DND-41 (cell line): Measurements from ENCODE around the gene DYRK1A.

Experiments used
- ATAC-seq: fragments of 200-7000 bp; cut with Tn5 transposase; 3 replicates; pipeline ENCODE4 v1.9.1; 2021; ENCODE audit warnings: low read depth; ENCODE audit not compliant: insufficient read depth
- DNase-seq: peaks from one replicate; pipeline ENCODE4 v3.0.0-alpha.2; 2020
- H2AFZ ChIP-seq: 2 replicates; pipeline ENCODE4 v1.6.0; 2012; ENCODE audit warnings: low read depth, low read length
- H3K27ac ChIP-seq: 2 replicates; pipeline ENCODE4 v1.5.1; 2012; ENCODE audit warnings: low read length, inconsistent platforms
- H3K27me3 ChIP-seq: fragments of 200-600 bp; sonication (generic); 2 replicates; pipeline ENCODE4 v1.6.0; 2012; ENCODE audit warnings: low read length, mild to moderate bottlenecking, inconsistent platforms; ENCODE audit not compliant: insufficient read depth, poor library complexity
- H3K36me3 ChIP-seq: 2 replicates; pipeline ENCODE4 v1.5.1; 2012; ENCODE audit warnings: low read length, inconsistent platforms; ENCODE audit not compliant: insufficient read depth
- H3K4me1 ChIP-seq: 2 replicates; pipeline ENCODE4 v1.5.1; 2012; ENCODE audit warnings: mild to moderate bottlenecking, low read length; ENCODE audit not compliant: insufficient read depth
- H3K4me2 ChIP-seq: 2 replicates; pipeline ENCODE4 v1.6.0; 2012; ENCODE audit warnings: mild to moderate bottlenecking, moderate library complexity, low read length, inconsistent platforms; ENCODE audit not compliant: insufficient read depth
- H3K4me3 ChIP-seq, 2 experiments: fragments of 200-600 bp in 1 of 2; shearing (Covaris generic) in 1 of 2; 2 replicates each; pipeline ENCODE4 v1.5.1; 2012 to 2016; ENCODE audit warnings: inconsistent platforms in 2 of 2, low read length in 2 of 2, mild to moderate bottlenecking in 2 of 2, low read depth in 1 of 2, moderate library complexity in 1 of 2
- H3K79me2 ChIP-seq: 2 replicates; pipeline ENCODE4 v1.6.0; 2012; ENCODE audit warnings: low read length, inconsistent platforms; ENCODE audit not compliant: insufficient read depth
- H3K9ac ChIP-seq: 2 replicates; pipeline ENCODE4 v1.6.0; 2012; ENCODE audit warnings: low read depth, mild to moderate bottlenecking, inconsistent platforms, low read length, moderate library complexity
- H3K9me3 ChIP-seq: 2 replicates; pipeline ENCODE4 v1.5.1; 2012; ENCODE audit warnings: low read length, moderate library complexity, mild to moderate bottlenecking, inconsistent platforms; ENCODE audit not compliant: insufficient read depth, severe bottlenecking
- H4K20me1 ChIP-seq: 2 replicates; pipeline ENCODE4 v1.6.0; 2012; ENCODE audit warnings: low read length; ENCODE audit not compliant: insufficient read depth
- EZH2 ChIP-seq: IDR thresholded peaks from 3 replicates; pipeline ENCODE4 v1.6.1; 2012; ENCODE audit warnings: borderline replicate concordance, low read depth, mild to moderate bottlenecking, moderate library complexity, low read length, inconsistent platforms; ENCODE audit not compliant: severe bottlenecking
- TF ChIP-seq, protein P1 (sequence below): IDR thresholded peaks from 2 replicates; pipeline ENCODE4 v1.5.1; 2012; ENCODE audit warnings: borderline replicate concordance, low read length, moderate library complexity, mild to moderate bottlenecking; ENCODE audit not compliant: poor library complexity, severe bottlenecking; ENCODE audit errors: extremely low read depth

DYRK1A gene

GRCh38 chr21:37553078-37553481 lies 186.5 kb downstream of the DYRK1A start:
- Histone ChIP-seq H2AFZ (no peak overlapping the region), H3K4me1 (no peaks in the 10 kb centered on the region), H3K4me2 (no peak overlapping the region), H3K79me2 (no peaks in the 10 kb centered on the region), H3K36me3 (no peaks in the 10 kb centered on the region), H3K9ac (no peak overlapping the region), H3K4me3 (no peak overlapping the region), H3K27ac (no peak overlapping the region), H4K20me1 (no peaks in the 10 kb centered on the region), H3K27me3 (peaks cover 5% of the 10 kb centered on the region), H3K9me3 (no peaks in the 10 kb centered on the region)
- DNase-seq (no peak), ATAC-seq (no peak)
- TF ChIP-seq EZH2: no peak
- TF ChIP-seq, protein P1, sequence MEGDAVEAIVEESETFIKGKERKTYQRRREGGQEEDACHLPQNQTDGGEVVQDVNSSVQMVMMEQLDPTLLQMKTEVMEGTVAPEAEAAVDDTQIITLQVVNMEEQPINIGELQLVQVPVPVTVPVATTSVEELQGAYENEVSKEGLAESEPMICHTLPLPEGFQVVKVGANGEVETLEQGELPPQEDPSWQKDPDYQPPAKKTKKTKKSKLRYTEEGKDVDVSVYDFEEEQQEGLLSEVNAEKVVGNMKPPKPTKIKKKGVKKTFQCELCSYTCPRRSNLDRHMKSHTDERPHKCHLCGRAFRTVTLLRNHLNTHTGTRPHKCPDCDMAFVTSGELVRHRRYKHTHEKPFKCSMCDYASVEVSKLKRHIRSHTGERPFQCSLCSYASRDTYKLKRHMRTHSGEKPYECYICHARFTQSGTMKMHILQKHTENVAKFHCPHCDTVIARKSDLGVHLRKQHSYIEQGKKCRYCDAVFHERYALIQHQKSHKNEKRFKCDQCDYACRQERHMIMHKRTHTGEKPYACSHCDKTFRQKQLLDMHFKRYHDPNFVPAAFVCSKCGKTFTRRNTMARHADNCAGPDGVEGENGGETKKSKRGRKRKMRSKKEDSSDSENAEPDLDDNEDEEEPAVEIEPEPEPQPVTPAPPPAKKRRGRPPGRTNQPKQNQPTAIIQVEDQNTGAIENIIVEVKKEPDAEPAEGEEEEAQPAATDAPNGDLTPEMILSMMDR: no peak

- Histone ChIP-seq H3K9me3 (no peaks in the 10 kb centered on the region), H3K4me3 (no peak overlapping the region), H4K20me1 (no peaks in the 10 kb centered on the region), H2AFZ (no peak overlapping the region), H3K36me3 (no peaks in the 10 kb centered on the region), H3K79me2 (no peaks in the 10 kb centered on the region), H3K4me2 (no peak overlapping the region), H3K9ac (no peak overlapping the region), H3K27ac (no peak overlapping the region), H3K4me1 (no peaks in the 10 kb centered on the region), H3K27me3 (peaks cover 5% of the 10 kb centered on the region)
- ATAC-seq (no peak), DNase-seq (no peak)
- TF ChIP-seq, protein P1: no peak
- no peak for TF ChIP-seq EZH2
These were observed 188.2 kb downstream of the DYRK1A start for GRCh38 chr21:37554661-37555379.

DNA sequence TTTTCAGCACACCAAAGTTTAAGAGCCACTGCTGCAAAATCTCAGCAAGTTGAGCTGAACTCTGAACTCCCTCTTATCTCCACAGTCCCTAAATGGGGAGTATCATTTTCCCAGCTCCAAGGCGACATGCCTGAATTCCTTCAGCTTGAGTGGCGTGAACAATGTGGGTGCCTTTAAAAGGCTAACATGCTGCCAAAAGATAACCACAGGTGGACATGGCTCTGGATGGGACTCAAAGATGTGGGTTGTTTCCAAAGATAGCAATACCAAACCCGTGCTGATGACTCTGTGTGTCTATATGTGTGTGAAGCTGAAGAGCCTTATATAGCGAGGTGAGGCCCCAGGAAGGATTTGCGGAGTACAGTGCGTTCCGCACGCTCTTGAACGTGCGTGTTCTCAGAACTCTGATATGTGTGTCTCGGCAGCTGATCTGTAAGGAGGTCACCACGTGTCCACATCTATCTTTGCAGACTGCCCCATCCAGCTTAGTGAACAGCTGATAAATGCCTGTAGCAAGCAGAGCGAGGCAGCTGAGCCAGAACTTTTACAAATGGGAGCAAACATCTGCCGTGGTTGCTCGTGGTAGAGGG lies 189.2 kb downstream of the DYRK1A start:
- no peaks in the 10 kb centered on the region for H3K36me3 ChIP-seq
- H4K20me1 ChIP-seq: no peaks in the 10 kb centered on the region
- no peak overlapping the region for H3K4me2 ChIP-seq
- H3K9ac ChIP-seq: no peak overlapping the region
- H3K79me2 ChIP-seq: no peaks in the 10 kb centered on the region
- ATAC-seq: no peak
- no peaks in the 10 kb centered on the region for H3K9me3 ChIP-seq
- H3K27ac ChIP-seq: no peak overlapping the region
- no peak for DNase-seq
- no peak overlapping the region for H2AFZ ChIP-seq
- TF ChIP-seq, protein P1: no peak
- TF ChIP-seq EZH2: no peak
- no peak overlapping the region for H3K4me3 ChIP-seq
- H3K4me1 ChIP-seq: no peaks in the 10 kb centered on the region
- H3K27me3 ChIP-seq: peaks cover 5% of the 10 kb centered on the region
